ENCODE data around the gene DCLK3.

DCLK3 gene

GRCh38 chr3:36751326-36751725 lies 13.0 kb downstream of the DCLK3 start:
- H3K4me1 Mint-ChIP-seq, result no peaks in the 10 kb centered on the region
- peaks cover 46% of the 10 kb centered on the region for H3K27me3 Mint-ChIP-seq
- H3K9me3 Mint-ChIP-seq, result no peaks in the 10 kb centered on the region
- DNase-seq (ENCODE audit: low spot score in 2 of 2), result no peak
- no peak for ATAC-seq (replicated peaks; ENCODE audit: extremely low read depth, poor library complexity, severe bottlenecking)
- no peaks in the 10 kb centered on the region for H3K36me3 Mint-ChIP-seq (ENCODE audit: insufficient read depth)
- no peak overlapping the region for H3K27ac Mint-ChIP-seq (ENCODE audit: low read depth)
- H3K4me3 Mint-ChIP-seq, result no peak overlapping the region

- ATAC-seq (replicated peaks; ENCODE audit: extremely low read depth, poor library complexity, severe bottlenecking), result no peak
- Mint-ChIP-seq H3K27ac (ENCODE audit: low read depth) (no peak overlapping the region), H3K36me3 (ENCODE audit: insufficient read depth) (no peaks in the 10 kb centered on the region), H3K4me3 (no peak overlapping the region), H3K27me3 (peaks cover 46% of the 10 kb centered on the region), H3K4me1 (no peaks in the 10 kb centered on the region), H3K9me3 (no peaks in the 10 kb centered on the region)
- no peak for DNase-seq (ENCODE audit: low spot score in 2 of 2)
Observed at GRCh38 chr3:36750737-36751136, 13.6 kb downstream of the DCLK3 start.

- no peaks in the 10 kb centered on the region for H3K36me3 Mint-ChIP-seq (ENCODE audit: insufficient read depth)
- DNase-seq (ENCODE audit: low spot score in 2 of 2) (no peak), ATAC-seq (replicated peaks; ENCODE audit: extremely low read depth, poor library complexity, severe bottlenecking) (no peak)
- no peaks in the 10 kb centered on the region for H3K4me1 Mint-ChIP-seq
- no peaks in the 10 kb centered on the region for H3K9me3 Mint-ChIP-seq
- no peak overlapping the region for H3K27ac Mint-ChIP-seq (ENCODE audit: low read depth)
- H3K27me3 Mint-ChIP-seq, result peaks cover 18% of the 10 kb centered on the region
- H3K4me3 Mint-ChIP-seq, result no peak overlapping the region
Observed at GRCh38 chr3:36744763-36745162, 19.6 kb downstream of the DCLK3 start.

GRCh38 chr3:36743826-36744225 lies 20.5 kb downstream of the DCLK3 start:
- Mint-ChIP-seq H3K27ac (ENCODE audit: low read depth) (no peak overlapping the region), H3K36me3 (ENCODE audit: insufficient read depth) (no peaks in the 10 kb centered on the region), H3K4me1 (no peaks in the 10 kb centered on the region), H3K9me3 (no peaks in the 10 kb centered on the region), H3K27me3 (peaks cover 10% of the 10 kb centered on the region), H3K4me3 (no peak overlapping the region)
- ATAC-seq (replicated peaks; ENCODE audit: extremely low read depth, poor library complexity, severe bottlenecking), result no peak
- no peak for DNase-seq (ENCODE audit: low spot score in 2 of 2)

- Mint-ChIP-seq H3K27me3 (peaks cover 13% of the 10 kb centered on the region), H3K9me3 (no peaks in the 10 kb centered on the region), H3K4me3 (no peak overlapping the region), H3K27ac (ENCODE audit: low read depth) (no peak overlapping the region), H3K4me1 (no peaks in the 10 kb centered on the region), H3K36me3 (ENCODE audit: insufficient read depth) (no peaks in the 10 kb centered on the region)
- ATAC-seq (replicated peaks; ENCODE audit: extremely low read depth, poor library complexity, severe bottlenecking) (no peak), DNase-seq (ENCODE audit: low spot score in 2 of 2) (no peak)
Observed at GRCh38 chr3:36741285-36741684, 23.1 kb downstream of the DCLK3 start.

- no peak overlapping the region for H3K27ac Mint-ChIP-seq (ENCODE audit: low read depth)
- DNase-seq (ENCODE audit: low spot score in 2 of 2) (no peak), ATAC-seq (replicated peaks; ENCODE audit: extremely low read depth, poor library complexity, severe bottlenecking) (no peak)
- H3K9me3 Mint-ChIP-seq, result no peaks in the 10 kb centered on the region
- peaks cover 13% of the 10 kb centered on the region for H3K27me3 Mint-ChIP-seq
- no peaks in the 10 kb centered on the region for H3K36me3 Mint-ChIP-seq (ENCODE audit: insufficient read depth)
- H3K4me3 Mint-ChIP-seq, result no peak overlapping the region
- H3K4me1 Mint-ChIP-seq, result no peaks in the 10 kb centered on the region
Observed at GRCh38 chr3:36740787-36741186, 23.6 kb downstream of the DCLK3 start.

GRCh38 chr3:36738702-36739101 lies 25.7 kb downstream of the DCLK3 start:
- DNase-seq (ENCODE audit: low spot score in 2 of 2) (no peak), ATAC-seq (replicated peaks; ENCODE audit: extremely low read depth, poor library complexity, severe bottlenecking) (no peak)
- Mint-ChIP-seq H3K27ac (ENCODE audit: low read depth) (no peak overlapping the region), H3K36me3 (ENCODE audit: insufficient read depth) (no peaks in the 10 kb centered on the region), H3K4me3 (no peak overlapping the region), H3K27me3 (peaks cover 13% of the 10 kb centered on the region), H3K4me1 (no peaks in the 10 kb centered on the region), H3K9me3 (no peaks in the 10 kb centered on the region)

- no peaks in the 10 kb centered on the region for H3K36me3 Mint-ChIP-seq (ENCODE audit: insufficient read depth)
- H3K27ac Mint-ChIP-seq (ENCODE audit: low read depth), result no peak overlapping the region
- ATAC-seq (replicated peaks; ENCODE audit: extremely low read depth, poor library complexity, severe bottlenecking) (no peak), DNase-seq (ENCODE audit: low spot score in 2 of 2) (no peak)
- no peaks in the 10 kb centered on the region for H3K9me3 Mint-ChIP-seq
- no peak overlapping the region for H3K4me3 Mint-ChIP-seq
- peaks cover 13% of the 10 kb centered on the region for H3K27me3 Mint-ChIP-seq
- no peaks in the 10 kb centered on the region for H3K4me1 Mint-ChIP-seq
Observed at GRCh38 chr3:36736301-36736700, 28.1 kb downstream of the DCLK3 start.

GRCh38 chr3:36734742-36735141 lies 29.6 kb downstream of the DCLK3 start:
- no peaks in the 10 kb centered on the region for H3K36me3 Mint-ChIP-seq (ENCODE audit: insufficient read depth)
- H3K4me1 Mint-ChIP-seq, result no peaks in the 10 kb centered on the region
- H3K9me3 Mint-ChIP-seq, result no peaks in the 10 kb centered on the region
- H3K27me3 Mint-ChIP-seq, result peaks cover 13% of the 10 kb centered on the region
- DNase-seq (ENCODE audit: low spot score in 2 of 2) (no peak), ATAC-seq (replicated peaks; ENCODE audit: extremely low read depth, poor library complexity, severe bottlenecking) (no peak)
- H3K27ac Mint-ChIP-seq (ENCODE audit: low read depth), result no peak overlapping the region
- no peak overlapping the region for H3K4me3 Mint-ChIP-seq

GRCh38 chr3:36733723-36734122 lies 30.6 kb downstream of the DCLK3 start:
- Mint-ChIP-seq H3K36me3 (ENCODE audit: insufficient read depth) (no peaks in the 10 kb centered on the region), H3K4me1 (no peaks in the 10 kb centered on the region), H3K27ac (ENCODE audit: low read depth) (no peak overlapping the region), H3K27me3 (peaks cover 21% of the 10 kb centered on the region), H3K4me3 (no peak overlapping the region), H3K9me3 (no peaks in the 10 kb centered on the region)
- DNase-seq (ENCODE audit: low spot score in 2 of 2) (no peak), ATAC-seq (replicated peaks; ENCODE audit: extremely low read depth, poor library complexity, severe bottlenecking) (no peak)

- Mint-ChIP-seq H3K9me3 (no peaks in the 10 kb centered on the region), H3K27ac (ENCODE audit: low read depth) (no peak overlapping the region), H3K4me3 (no peak overlapping the region), H3K4me1 (no peaks in the 10 kb centered on the region), H3K36me3 (ENCODE audit: insufficient read depth) (no peaks in the 10 kb centered on the region), H3K27me3 (peaks cover 23% of the 10 kb centered on the region)
- ATAC-seq (replicated peaks; ENCODE audit: extremely low read depth, poor library complexity, severe bottlenecking) (no peak), DNase-seq (ENCODE audit: low spot score in 2 of 2) (no peak)
Observed at GRCh38 chr3:36733162-36733696, 31.1 kb downstream of the DCLK3 start.

GRCh38 chr3:36730966-36731365 lies 33.4 kb downstream of the DCLK3 start:
- ATAC-seq (replicated peaks; ENCODE audit: extremely low read depth, poor library complexity, severe bottlenecking), result no peak
- Mint-ChIP-seq H3K4me1 (no peaks in the 10 kb centered on the region), H3K27ac (ENCODE audit: low read depth) (no peak overlapping the region), H3K9me3 (no peaks in the 10 kb centered on the region), H3K36me3 (ENCODE audit: insufficient read depth) (no peaks in the 10 kb centered on the region), H3K4me3 (no peak overlapping the region), H3K27me3 (peaks cover 30% of the 10 kb centered on the region)
- DNase-seq (ENCODE audit: low spot score in 2 of 2), result no peak

- Mint-ChIP-seq H3K4me1 (no peaks in the 10 kb centered on the region), H3K4me3 (no peak overlapping the region), H3K27me3 (peaks cover 30% of the 10 kb centered on the region), H3K36me3 (ENCODE audit: insufficient read depth) (no peaks in the 10 kb centered on the region), H3K9me3 (no peaks in the 10 kb centered on the region), H3K27ac (ENCODE audit: low read depth) (no peak overlapping the region)
- DNase-seq (ENCODE audit: low spot score in 2 of 2), result no peak
- no peak for ATAC-seq (replicated peaks; ENCODE audit: extremely low read depth, poor library complexity, severe bottlenecking)
Observed at GRCh38 chr3:36729204-36730056, 34.9 kb downstream of the DCLK3 start.
